Ovary (tissue), 3 donors: ENCODE measurements around the gene THSD7A.

ENCODE experiments used
- CTCF ChIP-seq, 3 donors: fragments of 450-650 bp in 2 of 3; fragments of 200-600 bp in 1 of 3; IDR thresholded peaks; one replicate each; pipeline versions ENCODE4 v1.5.1 to v1.8.0; 2016 to 2022; ENCODE audit warnings: antibody characterized with exemption in 3 of 3, mild to moderate bottlenecking in 1 of 3
- POLR2A ChIP-seq: fragments of 450-650 bp; IDR thresholded peaks from one replicate; pipeline ENCODE4 v1.6.1; 2017; ENCODE audit warnings: antibody characterized with exemption, mild to moderate bottlenecking, moderate library complexity
- donor health status: DM: no; HTN: no; CAD: no.

GRCh38 chr7:11702938-11703337 is 129.1 kb downstream of the THSD7A start:
- TF ChIP-seq CTCF (IDR thresholded peaks at IDR 0.05) (no peak), POLR2A (no peak)
